ENCODE measurements around the gene PAK3.

Gene PAK3

DNA sequence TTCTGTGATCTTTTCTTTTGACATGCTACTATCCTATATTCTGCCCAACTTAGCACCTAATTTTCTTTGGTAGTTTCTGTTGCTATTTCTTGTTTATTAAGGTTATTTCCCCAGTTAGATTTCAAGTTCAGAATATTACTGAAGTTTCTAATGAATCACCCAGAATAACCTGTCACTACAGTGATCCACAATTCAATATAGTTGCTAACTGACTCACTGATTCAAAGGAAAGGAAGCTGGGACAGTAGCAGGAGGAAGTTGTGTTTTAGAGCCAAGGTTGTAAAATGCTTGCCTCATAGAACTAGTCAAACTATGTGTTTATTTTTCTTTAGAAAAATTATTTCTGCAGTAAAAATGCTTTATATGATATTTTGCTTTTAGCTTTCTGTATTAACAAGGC, 37.4 kb downstream of the PAK3 start:
- no peak for DNase-seq

DNA sequence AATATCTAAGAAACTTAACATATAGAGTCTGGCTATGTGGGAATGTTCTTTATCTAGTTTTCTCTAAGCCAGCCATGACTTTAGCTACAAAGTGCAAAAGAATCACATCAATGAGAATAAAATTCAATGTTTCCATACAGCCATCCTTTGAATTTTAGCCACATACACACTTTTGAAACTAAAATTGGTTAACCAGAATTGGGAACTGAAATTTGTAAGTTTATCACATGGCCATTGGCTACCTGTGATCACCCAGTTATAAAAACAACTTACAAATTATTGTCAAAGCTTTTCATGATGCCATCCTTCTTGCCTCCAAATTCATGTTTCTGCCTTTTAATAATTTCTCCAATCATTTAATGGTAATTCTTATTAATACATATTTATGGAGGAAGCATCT, 49.9 kb downstream of the PAK3 start:
- DNase-seq: no peak

DNA sequence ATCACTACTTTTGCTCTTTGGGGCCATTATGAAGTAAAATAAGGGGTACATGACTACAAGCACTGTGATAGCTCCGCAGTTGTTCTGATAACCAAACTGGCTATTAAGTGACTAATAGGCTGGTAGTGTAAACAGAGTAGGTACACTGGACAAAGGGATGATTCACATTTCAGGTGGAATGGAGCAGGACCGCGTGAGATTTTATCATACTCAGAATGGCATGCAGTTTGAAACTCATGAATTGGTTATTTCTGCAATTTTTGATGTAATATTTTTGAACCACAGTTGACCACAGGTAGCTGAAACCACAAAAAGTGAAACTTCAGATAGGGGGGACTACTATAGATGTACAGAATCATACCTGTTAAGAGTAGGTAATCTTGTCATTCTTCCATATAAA, 55.8 kb downstream of the PAK3 start:
- no peak for DNase-seq

DNA sequence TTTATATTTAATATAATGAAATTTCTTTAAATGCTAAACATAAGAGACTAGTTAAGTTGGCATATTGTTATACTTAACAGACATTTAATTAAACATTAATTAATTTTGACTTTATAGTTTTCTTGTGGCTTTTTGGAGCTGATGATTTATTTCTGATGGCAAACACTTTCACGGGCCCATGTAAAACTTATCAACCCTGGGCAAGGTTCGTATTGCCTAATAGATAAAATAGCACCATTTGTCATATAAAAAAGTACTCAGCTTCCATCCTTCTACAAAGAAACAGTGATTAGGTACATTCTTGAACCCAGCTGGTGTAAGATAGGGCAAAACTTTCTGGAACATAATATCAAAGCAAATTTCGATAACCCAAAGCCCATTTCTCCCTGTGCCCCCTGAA, 63.2 kb downstream of the PAK3 start:
- DNase-seq: no peak

DNA sequence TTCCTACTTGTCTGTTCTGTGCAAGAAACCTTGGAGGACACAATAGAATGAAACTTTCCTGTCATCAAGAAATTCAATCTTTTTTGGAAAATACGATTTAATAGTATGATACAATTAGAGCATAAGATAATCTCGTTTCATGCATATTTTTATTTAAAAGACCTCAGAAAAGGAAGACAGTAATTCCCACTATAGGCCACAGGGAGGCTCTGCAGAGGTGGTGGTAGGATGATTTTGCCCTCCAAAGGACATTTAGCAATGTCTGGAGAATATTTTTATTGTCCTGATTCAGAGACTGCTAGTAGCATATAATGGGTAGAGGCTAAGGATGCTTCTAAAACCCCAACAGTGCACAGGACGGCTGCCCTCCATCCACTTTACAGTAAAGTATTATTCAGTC, 68.7 kb downstream of the PAK3 start:
- peak in 1 of 2 experiments; percentile 35 for DNase-seq

DNA sequence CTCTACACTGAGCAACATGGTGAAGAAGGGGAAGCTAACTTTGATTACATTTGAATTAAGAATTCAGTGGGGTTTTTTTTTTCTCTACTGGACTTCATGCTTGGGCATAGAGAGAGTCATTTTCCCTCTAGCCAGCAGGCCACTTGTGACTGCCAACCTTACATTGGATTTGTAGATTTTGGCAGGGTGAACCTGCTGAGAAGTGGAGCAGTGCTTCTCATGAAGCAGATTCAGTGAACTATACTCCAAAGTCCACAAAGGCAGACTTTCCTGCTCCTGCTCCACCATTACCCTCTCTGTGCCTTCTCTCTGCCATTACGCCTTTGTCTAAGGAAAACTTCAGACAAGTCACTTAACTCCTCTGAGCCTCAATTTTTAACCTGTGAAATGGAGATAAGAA, 69.9 kb downstream of the PAK3 start:
- DNase-seq: no peak

DNA sequence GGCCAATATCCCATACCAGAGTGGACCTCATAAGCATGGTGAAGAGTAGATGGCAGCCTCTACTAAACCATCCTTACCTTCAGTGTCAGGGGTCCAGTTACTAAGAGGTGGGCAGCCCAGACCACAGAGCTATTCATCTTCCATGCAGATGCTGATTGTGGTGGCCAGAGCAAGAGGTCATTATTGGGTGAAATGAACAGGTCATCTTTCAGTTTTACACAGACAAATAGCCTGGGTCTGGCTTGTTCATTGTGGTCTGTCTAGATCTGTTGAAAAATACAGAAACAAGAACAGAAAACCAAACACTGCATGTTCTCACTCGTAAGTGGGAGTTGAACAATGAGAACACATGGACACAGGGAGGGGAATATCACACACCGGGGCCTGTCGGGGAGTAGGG, 71.3 kb downstream of the PAK3 start:
- no peak for DNase-seq

DNA sequence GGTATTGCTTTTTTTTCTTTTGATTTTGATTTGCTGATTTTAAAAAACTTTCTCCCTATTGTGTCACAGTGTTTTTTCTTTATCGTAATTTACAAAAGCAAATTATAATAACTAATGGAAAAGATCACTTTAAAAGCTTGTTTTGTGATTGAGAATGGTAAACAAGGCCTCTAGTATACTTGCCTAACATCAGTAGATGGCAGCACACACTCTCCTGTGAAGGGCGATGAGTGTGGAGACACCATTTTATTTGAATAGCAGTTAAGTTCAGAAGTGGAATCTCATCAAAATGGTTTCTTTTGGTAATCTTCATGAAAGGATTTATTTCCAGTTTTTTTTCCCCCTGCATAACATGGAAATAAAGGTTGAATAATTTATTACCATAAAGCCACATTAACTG, 72.3 kb downstream of the PAK3 start:
- peak; percentile 35 to 67 for DNase-seq

DNA sequence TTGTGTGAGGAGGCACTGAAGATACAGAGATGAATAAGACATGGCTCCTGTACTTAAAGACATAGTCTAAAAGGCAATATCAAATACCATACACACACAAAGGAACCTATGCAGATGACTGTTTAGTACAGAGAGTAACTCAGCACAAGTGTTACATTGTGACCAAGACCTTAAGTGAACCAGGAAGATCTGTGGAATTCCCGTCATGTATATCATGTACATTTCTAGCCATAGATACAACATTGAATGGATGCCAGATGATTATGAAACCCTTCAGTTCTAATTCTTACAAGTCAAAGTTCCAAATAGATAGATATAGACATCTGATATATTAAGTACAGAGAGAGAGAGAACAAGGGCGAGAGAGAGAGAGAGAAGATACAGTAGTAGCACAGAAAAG, 73.2 kb downstream of the PAK3 start:
- DNase-seq: no peak

DNA sequence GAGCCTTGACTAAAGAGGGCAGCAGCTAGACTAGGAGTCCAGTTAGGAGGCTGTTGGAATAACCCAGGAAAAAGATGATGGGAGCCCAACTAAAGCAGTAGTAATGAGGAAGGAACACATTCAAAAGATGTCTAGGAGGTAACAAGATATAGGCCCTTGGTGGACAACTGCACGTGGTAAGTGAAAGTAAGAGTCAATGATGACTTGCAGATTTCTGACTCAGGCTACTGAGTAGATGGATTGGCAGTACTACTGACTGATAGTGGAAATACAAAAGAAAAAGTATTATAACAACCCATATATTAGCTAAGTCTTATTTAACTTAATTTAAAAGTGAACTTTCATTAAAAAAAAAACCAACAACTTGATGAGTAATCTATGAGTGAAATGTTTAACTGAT, 74.0 kb downstream of the PAK3 start:
- DNase-seq: no peak

DNA sequence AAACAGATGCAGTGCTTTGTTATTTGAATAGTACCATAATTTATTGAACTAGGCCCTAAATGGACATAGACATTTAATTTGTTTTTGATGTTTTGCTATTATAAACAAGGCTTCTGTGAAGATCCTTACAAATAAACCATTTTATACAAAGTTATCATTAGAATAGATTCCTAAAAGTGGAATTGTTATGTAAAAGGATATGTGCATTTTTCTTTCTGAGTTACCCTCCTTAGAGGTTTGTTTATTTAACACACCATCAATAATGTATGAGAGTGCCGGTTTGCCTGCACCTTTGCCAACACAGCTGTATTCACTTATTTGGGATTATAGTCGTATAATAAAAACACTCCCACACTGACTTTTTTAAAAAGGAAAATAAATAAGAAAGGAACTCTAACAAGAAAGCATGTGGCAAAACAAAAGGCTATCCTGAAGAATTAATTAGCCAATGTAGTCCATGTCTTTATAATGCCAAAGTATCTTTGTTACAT, 84.8 kb downstream of the PAK3 start:
- DNase-seq: peak in 1 of 2 experiments; percentile 0

DNA sequence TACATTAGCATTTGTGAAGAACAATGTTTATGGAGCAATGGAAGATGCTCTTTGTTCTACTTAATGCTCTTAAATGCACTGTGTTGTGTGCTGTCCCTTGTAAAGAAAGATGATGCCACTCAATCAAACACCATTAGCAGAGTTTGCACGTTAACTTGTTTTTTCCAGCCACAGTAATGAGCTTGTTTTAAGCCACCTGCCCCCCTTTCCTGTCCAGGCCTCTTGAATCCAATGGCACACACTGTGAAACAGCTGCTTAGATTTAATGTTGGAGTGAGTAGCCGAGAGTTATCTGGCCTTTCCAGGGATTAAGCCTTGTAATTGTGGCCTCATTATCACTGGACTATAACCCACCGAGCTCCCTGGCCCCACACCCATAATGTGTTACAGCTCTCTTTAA, 86.0 kb downstream of the PAK3 start:
- DNase-seq: no peak

DNA sequence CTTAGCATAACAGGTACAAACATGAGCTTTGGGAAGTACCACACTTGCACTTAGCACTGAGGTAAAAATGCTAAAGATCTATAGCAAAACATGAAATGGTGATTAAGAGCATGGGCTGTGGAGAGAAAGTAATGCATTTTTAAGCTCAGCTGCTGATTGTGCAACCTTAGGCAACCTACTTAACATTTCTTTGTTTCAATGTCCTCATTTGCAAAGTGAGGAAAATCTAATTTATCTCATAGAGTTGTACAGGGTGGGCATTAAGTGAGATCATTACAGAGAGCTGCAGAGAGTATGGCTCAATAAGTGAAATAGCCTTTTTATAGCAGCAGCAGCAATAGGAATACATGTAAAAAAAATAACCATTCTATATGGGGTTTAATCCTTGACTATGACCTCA, 87.0 kb downstream of the PAK3 start:
- DNase-seq: no peak

DNA sequence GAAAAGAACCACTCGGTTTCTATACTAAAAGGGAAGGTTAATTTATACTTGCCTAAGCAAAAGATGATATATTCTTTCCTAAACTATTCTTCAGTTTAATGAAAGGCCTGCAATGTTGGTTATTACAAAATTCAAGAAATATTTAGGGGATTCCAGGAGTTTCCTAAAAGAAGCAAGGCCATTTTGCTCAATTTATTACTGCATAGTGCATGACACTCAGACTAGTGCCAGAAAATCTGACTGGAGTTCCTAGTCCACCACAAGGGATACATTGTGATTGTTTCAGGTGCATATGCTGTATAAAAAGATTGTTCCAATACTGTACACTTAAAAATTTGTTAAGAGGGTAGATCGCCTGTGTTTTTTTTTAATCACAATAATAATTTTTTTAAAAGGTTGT, 95.6 kb downstream of the PAK3 start:
- no peak for DNase-seq

DNA sequence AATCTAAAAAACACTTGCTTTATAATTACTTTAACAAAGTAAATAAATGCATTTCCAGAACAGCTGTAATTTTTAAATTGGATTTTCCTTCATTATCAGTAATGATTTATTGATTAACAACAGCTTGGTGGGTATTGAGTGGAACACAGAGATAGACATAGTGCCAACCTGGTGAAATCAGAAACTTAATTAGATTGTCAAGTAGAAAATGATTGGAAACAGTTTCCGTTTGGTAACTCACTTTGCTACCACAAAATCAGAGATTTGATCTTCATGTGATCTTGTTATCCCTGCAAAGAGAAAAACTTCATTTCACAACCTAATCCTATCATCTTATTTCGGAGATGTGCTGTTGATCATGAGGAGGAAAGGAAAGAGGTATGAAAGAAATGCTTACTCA, 103.5 kb downstream of the PAK3 start:
- no peak for DNase-seq

DNA sequence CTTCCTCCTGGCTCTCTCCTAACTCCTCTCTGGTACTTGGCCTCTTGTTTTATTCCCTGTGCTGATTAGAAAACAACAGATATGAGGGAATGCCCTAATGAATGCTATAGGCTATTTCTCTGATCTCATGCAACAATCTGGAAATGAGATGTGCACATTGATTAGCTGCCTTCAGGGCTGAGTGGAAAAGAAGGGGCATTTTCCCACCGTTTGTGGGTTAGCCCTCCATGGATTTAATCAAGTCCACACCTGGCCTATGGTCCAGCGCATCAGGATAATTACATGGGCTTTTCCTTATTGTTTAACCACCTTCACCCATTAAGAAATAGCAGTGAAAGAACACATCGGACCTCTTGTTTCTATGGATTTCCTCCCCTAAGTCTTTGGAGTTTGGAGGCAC, 104.3 kb downstream of the PAK3 start:
- DNase-seq: no peak

DNA sequence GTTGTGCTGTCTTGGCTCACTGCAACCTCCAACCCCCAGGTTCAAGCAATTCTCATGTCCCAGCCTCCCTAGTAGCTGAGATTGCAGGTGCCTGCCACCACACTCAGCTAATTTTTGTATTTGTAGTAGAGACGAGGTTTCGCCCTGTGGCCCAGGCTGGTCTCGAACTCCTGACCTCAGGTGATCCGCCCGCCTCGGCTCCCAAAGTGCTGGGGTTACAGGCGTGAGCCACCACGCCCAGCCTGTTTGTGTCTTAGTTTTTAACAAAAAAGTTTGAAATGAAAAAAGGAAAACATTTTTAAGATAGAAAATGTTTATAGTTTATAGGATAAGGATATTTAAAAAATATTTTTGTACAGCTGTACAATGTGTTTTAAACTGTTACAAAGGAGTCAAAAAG, 111.9 kb downstream of the PAK3 start:
- no peak for DNase-seq

DNA sequence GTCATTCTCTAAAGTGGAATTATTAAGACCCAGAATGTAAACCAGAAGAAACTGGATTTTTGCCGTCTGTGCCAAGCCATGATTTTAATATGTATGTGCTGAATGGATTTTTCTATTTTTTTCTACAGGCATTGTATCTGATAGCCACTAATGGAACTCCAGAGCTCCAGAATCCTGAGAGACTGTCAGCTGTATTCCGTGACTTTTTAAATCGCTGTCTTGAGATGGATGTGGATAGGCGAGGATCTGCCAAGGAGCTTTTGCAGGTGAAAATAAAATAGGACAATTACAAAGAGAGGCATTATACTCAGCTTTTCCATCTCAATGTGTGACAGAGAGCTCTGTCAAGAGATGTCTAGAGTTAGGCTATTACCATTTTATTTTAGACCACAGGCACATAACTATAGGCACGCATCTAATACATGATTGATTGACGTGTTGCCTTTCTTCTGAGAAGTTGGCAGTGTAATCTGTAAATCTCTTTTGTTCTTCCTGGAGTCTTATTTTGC, 120.4 kb downstream of the PAK3 start:
- DNase-seq: no peak

DNA sequence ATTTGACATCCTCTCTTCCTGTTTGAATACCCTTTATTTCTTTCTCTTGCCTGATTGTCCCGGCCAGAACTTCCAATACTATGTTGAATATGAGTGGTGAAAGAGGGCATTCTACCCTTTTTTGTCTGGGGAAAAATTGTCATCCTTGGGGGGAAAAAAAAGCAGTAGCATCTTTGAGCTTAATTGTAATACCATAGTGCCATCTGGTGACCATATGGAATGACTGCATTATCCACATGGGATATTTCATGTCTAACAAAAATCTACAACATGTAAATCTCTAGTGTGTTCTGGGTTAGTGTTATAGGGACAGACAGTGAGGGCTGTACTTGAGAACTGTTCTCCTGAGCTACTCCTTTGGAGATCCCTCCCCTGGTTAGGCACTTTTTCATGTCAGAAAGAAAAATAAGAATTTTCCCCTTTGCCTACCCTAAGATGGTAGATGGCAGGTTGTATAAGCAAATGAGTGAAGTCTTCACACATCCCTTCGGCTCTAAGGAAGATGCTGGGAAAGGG, 148.3 kb downstream of the PAK3 start:
- peak in 1 of 2 experiments; percentile 34 for DNase-seq

DNA sequence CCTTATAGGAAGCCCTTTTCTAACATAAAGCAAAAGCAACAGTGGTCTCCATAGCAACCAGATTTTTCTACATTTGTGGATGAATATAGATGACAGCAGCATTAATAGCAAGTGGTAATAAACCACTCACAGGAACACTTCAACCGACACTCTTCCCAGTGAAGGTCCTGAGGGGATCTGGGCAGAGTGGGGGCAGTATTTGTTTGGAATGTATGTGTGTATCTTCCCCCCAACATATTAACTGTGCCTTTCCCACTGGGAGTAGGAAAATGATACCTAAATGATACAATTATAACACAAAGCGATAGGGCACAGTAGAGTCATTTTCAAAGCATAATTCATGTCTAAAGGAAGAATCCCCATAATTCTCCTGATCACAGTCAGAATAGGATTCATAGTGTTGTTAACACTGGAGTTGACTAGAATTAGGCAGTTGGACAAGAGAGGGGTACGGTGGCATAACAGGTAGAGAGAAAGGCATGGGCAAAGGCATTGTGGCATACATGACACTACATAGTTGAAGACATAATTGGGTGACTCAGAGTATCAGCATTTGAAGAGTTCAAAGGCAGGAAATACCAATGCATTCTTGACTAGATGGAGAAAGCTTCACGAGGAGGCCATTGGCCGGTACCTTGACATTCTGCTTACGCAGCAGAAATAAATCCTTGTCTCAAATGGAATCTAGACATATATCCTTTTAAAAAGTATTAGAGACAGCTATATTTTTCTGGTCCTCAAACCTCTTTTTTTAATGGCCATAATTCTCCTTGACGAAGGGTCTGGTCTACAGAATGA, 159.1 kb downstream of the PAK3 start:
- DNase-seq: no peak

DNA sequence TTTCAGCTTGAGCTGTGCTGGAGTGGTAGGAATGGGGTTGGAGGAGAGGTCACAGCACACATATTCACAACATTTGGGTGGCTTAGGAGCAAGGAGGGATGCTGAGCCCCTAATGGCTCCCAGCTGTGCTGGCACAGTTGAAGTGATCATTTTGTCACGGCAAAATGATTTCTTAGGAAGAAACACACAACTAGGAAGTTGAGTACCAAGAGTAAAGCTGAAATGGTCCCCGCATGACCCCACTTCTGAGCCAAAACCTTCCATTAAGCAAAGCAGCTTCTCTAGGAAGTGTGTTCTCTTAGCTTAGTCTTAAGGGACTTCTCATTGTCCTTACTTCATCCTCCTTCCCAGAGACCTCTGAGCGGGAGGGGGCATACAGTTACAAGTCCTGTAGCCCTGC, 161.7 kb downstream of the PAK3 start:
- DNase-seq: no peak

DNA sequence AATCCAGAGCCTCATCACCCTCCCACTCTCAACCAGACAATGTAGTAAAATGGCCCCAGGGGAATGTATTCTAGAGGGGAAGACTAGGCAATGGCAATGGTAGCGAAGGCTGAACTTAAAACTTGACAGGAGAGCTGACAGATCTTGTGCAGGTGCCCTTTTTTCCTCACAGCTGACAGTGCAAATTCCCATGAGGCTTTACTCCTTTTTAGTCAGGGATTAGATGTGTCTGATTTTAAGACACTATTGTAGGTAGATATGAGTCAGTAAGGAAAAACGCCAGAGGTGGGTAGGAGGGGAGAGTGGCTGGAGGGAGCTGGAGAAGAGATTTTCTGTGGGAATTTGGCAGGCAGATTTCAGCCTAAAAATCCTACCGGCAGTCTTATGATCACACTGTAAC, 163.6 kb downstream of the PAK3 start:
- no peak for DNase-seq

DNA sequence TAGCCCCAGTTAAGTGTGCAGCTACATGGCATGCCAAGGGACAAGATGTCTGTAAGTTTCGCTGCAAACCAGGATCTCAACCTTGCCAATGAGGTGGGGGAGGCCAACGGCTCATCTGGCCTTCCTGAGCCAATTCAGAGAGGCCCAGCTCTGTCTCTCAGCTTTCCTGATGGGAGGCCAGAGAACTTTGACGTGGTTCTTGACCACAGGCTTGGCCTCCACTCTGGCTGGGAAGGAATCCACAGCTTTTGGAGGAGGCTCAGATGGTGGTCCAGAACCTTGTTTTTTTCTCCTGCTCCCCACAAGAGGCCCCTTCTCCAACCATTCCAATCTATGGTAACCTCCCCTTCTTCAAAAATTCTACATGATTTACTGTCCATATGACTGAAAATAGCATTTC, 164.5 kb downstream of the PAK3 start:
- no peak for DNase-seq

DNA sequence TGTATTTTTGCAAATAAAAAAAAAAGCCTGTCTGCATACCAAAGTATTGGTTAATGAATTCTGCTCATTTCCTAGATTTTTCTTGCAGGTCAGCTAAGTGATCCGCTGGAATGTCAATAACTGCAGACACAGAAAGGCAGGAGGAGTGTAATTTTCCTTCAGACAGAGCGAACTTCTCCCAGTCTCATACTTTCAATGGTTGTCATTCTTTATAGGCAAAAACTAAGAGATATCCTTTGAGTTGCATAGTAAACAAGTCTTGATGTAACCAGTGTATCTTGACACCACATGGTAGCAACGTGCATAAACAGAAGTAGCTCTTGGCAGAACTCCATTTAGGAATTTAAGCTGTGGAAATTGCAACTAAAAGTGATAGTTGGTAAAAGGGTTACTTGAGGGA, 166.1 kb downstream of the PAK3 start:
- DNase-seq: no peak

DNA sequence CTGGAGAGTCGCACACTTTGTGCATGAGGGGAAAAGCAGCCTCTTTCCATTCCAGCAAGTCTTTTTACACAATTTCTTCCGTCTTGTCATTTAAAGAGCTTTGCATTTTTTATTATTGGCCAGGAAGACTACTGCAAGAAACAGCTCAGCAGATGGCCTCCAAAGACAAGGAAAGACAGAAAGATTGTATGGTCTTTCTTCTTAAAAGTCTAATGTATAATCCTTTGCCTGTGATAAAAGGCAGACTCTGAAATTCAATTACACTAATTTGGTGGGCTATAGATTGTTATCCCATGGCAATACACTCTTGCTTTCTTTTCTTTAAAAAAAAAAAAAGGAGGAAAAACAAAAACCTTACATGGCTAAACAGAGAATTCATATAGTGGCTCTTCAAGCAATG, 168.4 kb downstream of the PAK3 start:
- no peak for DNase-seq
